T-helper 17 cell (primary cell): ENCODE data around the gene SDF2. TPM values are rescaled to one million over a fixed set of nuclear protein-coding genes. Genes with fewer than 3 reads are reported as not detected.
"Not testable (repeated sequence)": the region's sequence is repeated elsewhere in the genome, so short reads cannot be mapped to it uniquely, and the experiment has no call there.

Experiments
- ATAC-seq: fragments of 150-1000 bp; cut with Tn5 transposase; 2 replicates; pipeline ENCODE4 v1.10.0; 2021; ENCODE audit warnings: mild to moderate bottlenecking, moderate library complexity
- DNase-seq, 3 donors: peaks; one replicate each; pipeline versions ENCODE4 v3.0.0 to v3.0.0-alpha.2; 2020 to 2021
- H3K9me3 ChIP-seq: one replicate; pipeline ENCODE4 v1.7.0; 2013; ENCODE audit warnings: low read length, mild to moderate bottlenecking; ENCODE audit not compliant: control insufficient read depth, poor library complexity, severe bottlenecking
- H3K27ac Mint-ChIP-seq: one replicate; pipeline ENCODE4 v1.8.0; 2022; ENCODE audit warnings: mild to moderate bottlenecking, moderate library complexity, mixed read lengths
- H3K27me3 Mint-ChIP-seq: one replicate; pipeline ENCODE4 v1.8.0; 2022; ENCODE audit warnings: mixed read lengths
- H3K36me3 Mint-ChIP-seq: one replicate; pipeline ENCODE4 v1.8.0; 2022; ENCODE audit warnings: low read depth, mixed read lengths
- H3K4me1 Mint-ChIP-seq: one replicate; pipeline ENCODE4 v1.8.0; 2022; ENCODE audit warnings: mild to moderate bottlenecking, mixed read lengths
- H3K4me3 Mint-ChIP-seq: one replicate; pipeline ENCODE4 v1.8.0; 2022; ENCODE audit warnings: mild to moderate bottlenecking, moderate library complexity, mixed read lengths
- total RNA-seq, 4 donors: library from RNA in 2 of 4; stranded (reverse) in 2 of 4; gene quantifications; one replicate each; pipeline ENCODE4 v1.2.3 and lab custom pipeline; 2022 to 2026

The SDF2 gene
- total RNA-seq, 2 donors from 2014 or later: 31.5 to 38.5 TPM

DNA sequence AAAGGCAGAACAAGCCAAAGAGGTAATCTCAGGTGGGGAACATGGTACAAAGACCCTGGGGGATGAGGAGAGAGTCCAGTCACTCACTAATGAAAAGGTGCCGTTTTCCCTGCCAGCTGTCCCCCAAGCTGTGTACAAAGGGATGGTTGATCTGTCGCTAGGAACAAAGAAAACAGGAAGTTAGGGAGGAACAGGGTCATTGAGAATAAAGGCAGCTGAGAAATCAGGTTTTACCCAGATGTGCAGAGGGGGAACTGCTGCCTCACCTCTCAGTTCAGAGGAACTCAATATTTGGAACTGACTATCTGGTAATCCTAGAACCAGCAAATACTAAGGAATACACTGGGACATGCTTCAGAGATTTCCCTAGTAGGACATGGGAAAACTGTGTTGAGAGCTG, 49.2 kb downstream of the SDF2 start:
- ATAC-seq (no peak), DNase-seq (no peak)
- peak overlapping the region; percentile 87 for H3K27ac Mint-ChIP-seq
- no peaks in the 10 kb centered on the region for H3K27me3 Mint-ChIP-seq
- no peaks in the 10 kb centered on the region for H3K9me3 ChIP-seq
- H3K4me3 Mint-ChIP-seq: no peak overlapping the region
- H3K4me1 Mint-ChIP-seq: peaks cover 12% of the 10 kb centered on the region
- H3K36me3 Mint-ChIP-seq: peaks cover 14% of the 10 kb centered on the region

DNA sequence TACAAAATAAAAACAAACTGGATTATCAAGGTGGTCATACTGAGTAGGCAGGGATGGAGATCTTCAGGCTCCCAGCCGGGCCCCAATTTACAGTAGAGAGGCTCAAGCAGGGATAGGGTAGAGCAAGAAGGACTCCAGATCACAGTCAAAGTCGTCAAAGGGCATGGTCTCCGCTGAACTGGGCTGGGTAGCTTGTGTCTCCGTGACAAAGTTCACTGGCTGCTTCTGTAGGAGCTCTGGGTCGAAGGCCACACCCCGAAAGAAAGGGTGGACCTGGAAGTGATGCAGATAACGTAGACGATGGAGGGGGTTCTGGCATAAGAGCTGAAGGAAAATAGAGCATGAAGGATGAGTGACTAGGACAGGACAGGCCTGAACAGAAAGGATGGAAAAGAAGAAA, 51.3 kb downstream of the SDF2 start:
- Mint-ChIP-seq H3K27me3 (no peaks in the 10 kb centered on the region), H3K4me1 (peaks cover 10% of the 10 kb centered on the region), H3K27ac (peak overlapping the region; percentile 87), H3K4me3 (peak overlapping the region; percentile 71), H3K36me3 (peaks cover 12% of the 10 kb centered on the region)
- no peak for ATAC-seq
- H3K9me3 ChIP-seq: no peaks in the 10 kb centered on the region
- no peak for DNase-seq

DNA sequence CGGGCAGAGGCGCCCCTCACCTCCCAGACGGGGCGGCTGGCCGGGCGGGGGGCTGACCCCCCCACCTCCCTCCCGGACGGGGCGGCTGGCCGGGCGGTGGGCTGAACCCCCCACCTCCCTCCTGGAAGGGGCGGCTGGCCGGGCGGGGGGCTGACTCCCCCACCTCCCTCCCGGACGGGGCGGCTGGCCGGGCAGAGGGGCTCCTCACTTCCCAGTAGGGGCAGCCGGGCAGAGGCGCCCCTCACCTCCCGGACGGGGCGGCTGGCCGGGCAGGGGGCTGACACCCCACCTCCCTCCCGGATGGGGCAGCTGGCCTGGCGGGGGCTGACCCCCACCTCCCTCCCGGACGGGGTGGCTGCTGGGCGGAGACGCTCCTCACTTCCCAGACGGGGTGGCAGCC, 57.7 kb downstream of the SDF2 start:
- H3K4me1 Mint-ChIP-seq, H3K27ac Mint-ChIP-seq, ATAC-seq, H3K9me3 ChIP-seq, H3K4me3 Mint-ChIP-seq, H3K36me3 Mint-ChIP-seq, H3K27me3 Mint-ChIP-seq, DNase-seq: not testable (repeated sequence)

GRCh38 chr17:28599311-28600184, 62.2 kb downstream of the SDF2 start:
- H3K4me3 Mint-ChIP-seq: peak overlapping the region; percentile 96
- no peaks in the 10 kb centered on the region for H3K27me3 Mint-ChIP-seq

DNA sequence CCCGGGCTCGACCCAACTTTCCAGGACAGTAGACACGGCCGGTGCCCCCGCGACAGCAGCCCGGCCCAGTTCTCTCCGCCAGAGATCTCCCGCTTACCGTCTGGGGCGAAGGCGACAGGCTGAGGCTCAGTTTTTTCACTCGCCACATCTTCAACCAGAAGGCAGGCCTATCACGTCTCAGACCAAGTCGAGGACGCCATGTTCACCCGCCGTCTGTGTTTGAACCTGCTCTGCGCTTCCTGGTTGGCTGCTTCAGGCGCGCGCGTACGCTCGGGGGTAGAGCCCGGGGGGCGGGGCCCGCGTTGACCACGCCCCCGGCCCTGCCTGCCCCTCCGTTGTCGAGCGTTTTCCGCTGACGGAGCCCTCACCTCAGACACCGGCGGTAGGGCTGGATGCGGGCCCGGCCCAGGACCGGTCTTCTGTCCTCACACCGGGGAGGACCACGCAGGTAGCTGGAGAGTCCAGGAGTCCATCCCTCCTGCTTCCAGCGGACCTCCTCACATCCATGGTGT, 62.9 kb downstream of the SDF2 start, which contains the start of gene SPAG5:
Gene SPAG5, minus strand, starts transcription at position 227 of the 512 bp plus-strand sequence. Its CDS starts 79 bp downstream, at position 148.
- peak within 1 kb of the TSS; percentile 96 for H3K27ac Mint-ChIP-seq
- H3K4me3 Mint-ChIP-seq: peak within 1 kb of the TSS; percentile 96
- no peaks in the 10 kb centered on the region for H3K27me3 Mint-ChIP-seq
- peak; percentile 93 for ATAC-seq
- H3K4me1 Mint-ChIP-seq: peaks cover 20% of the 10 kb centered on the region
- peak; percentile 93 to 95 (median 95) for DNase-seq
- H3K36me3 Mint-ChIP-seq: no peaks in the 10 kb centered on the region
- H3K9me3 ChIP-seq: no peaks in the 10 kb centered on the region

More at GRCh38 chr17:28599311-28600184, 62.2 kb downstream of the SDF2 start:
- no peaks in the 10 kb centered on the region for H3K36me3 Mint-ChIP-seq
- H3K27ac Mint-ChIP-seq: peak overlapping the region; percentile 96
- DNase-seq (peak in 2 of 3 donors; percentile 39 to 49), ATAC-seq (peak; percentile 68)
- H3K9me3 ChIP-seq: no peaks in the 10 kb centered on the region
- H3K4me1 Mint-ChIP-seq: peaks cover 20% of the 10 kb centered on the region

DNA sequence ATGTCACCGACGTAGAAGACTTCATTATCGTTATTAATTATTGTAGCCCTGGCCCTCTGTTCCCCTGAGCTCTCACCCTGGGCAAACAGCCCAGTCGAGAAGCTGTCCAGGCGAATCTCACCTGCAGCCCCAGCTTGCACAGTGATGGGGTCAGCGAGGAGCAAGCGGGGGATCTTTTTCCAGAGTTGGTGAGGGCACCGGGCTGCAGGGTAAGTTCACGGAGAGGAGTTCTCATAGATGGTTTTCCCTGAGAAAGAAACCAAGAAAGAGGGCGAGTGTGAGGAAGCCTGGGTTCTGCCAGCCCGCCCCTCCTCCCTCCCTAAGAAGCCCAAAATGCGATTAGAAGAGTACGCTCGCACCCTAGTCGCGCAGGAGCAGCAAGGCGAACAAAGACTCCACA, 63.3 kb downstream of the SDF2 start:
- Mint-ChIP-seq H3K36me3 (no peaks in the 10 kb centered on the region), H3K27me3 (no peaks in the 10 kb centered on the region), H3K4me1 (peaks cover 20% of the 10 kb centered on the region), H3K4me3 (peak overlapping the region; percentile 96), H3K27ac (peak overlapping the region; percentile 96)
- ATAC-seq: no peak
- no peak for DNase-seq
- no peaks in the 10 kb centered on the region for H3K9me3 ChIP-seq

Other genes starting within 250 kb of the SDF2 start
- gene SLC13A2, start 188.3 kb downstream of the SDF2 start, total RNA-seq: not detected
- not detected for gene FOXN1, start 155.6 kb downstream of the SDF2 start, total RNA-seq
- gene UNC119, start 109.3 kb downstream of the SDF2 start, total RNA-seq: 10 to 100 TPM; 87.2 to 91.9 TPM
- gene PIGS, start 90.4 kb downstream of the SDF2 start, total RNA-seq: 10 to 100 TPM; 44.5 to 50.9 TPM
- 10 to 100 TPM; 16.7 to 24.5 TPM for gene ALDOC, start 85.0 kb downstream of the SDF2 start, total RNA-seq
- 10 to 100 TPM; 19.2 to 31.5 TPM for gene SPAG5, start 62.9 kb downstream of the SDF2 start, total RNA-seq
- gene RSKR, start 47.7 kb downstream of the SDF2 start, total RNA-seq: 1 to 10 TPM; 8.1 to 8.8 TPM
- 100 to 1,000 TPM; 136 to 153 TPM for gene BLTP2, start 16.7 kb downstream of the SDF2 start, total RNA-seq
- 100 to 1,000 TPM; 136 to 139 TPM for gene SUPT6H, start 299 bp upstream of the SDF2 start, total RNA-seq
- gene PROCA1, start 50.0 kb upstream of the SDF2 start, total RNA-seq: 1 to 10 TPM; 4.8 to 6.3 TPM
- 10 to 100 TPM in 1 of 2 donors, 1 to 10 TPM in 1; 8.3 to 24.3 TPM for gene RAB34, start 56.0 kb upstream of the SDF2 start, total RNA-seq
- 1,000 to 10,000 TPM; 2,757 to 2,860 TPM for gene RPL23A, start 58.1 kb upstream of the SDF2 start, total RNA-seq
- 1 to 10 TPM; 1.1 to 1.4 TPM for gene TLCD1, start 64.3 kb upstream of the SDF2 start, total RNA-seq
- 1 to 10 TPM; 5.8 to 8.8 TPM for gene NEK8, start 66.9 kb upstream of the SDF2 start, total RNA-seq
- 100 to 1,000 TPM; 326 to 362 TPM for gene TRAF4, start 82.1 kb upstream of the SDF2 start, total RNA-seq
- 10 to 100 TPM; 18.3 to 22.6 TPM for gene FAM222B, start 180.9 kb upstream of the SDF2 start, total RNA-seq
- gene ERAL1, start 193.1 kb upstream of the SDF2 start, total RNA-seq: 10 to 100 TPM; 19.0 to 20.5 TPM
- gene FLOT2, start 235.8 kb upstream of the SDF2 start, total RNA-seq: 100 to 1,000 TPM; 132 to 147 TPM
- gene DHRS13, start 241.2 kb upstream of the SDF2 start, total RNA-seq: 10 to 100 TPM; 21.0 TPM